ENCODE data around the gene P2RX3.

The P2RX3 gene

GRCh38 chr11:57308426-57309060, 29.6 kb upstream of the P2RX3 start:
- TF ChIP-seq ZNF248 (tag by site-specific recombination; IDR thresholded peaks at IDR 0.05) (no peak), ZNF645 (tag by site-specific recombination; IDR thresholded peaks at IDR 0.05) (no peak), ZNF121 (tag by site-specific recombination; IDR thresholded peaks at IDR 0.05) (no peak), ZNF311 (tag by site-specific recombination; IDR thresholded peaks at IDR 0.05; ENCODE audit: borderline replicate concordance) (no peak), ZBTB48 (tag by site-specific recombination; IDR thresholded peaks at IDR 0.05) (no peak), ZNF335 (tag by site-specific recombination; conservative IDR thresholded peaks at IDR 0.05) (no peak), MZF1 (tag by site-specific recombination; IDR thresholded peaks at IDR 0.05; ENCODE audit: borderline replicate concordance) (no peak)
- Histone ChIP-seq H3K9me3 (ENCODE audit: control insufficient read depth, insufficient read depth, low read depth, low read length) (no peaks in the 10 kb centered on the region), H3K36me3 (ENCODE audit: control insufficient read depth in 2 of 2, insufficient read depth in 1 of 2, low read length in 2 of 2) (peaks cover 0 to 49% of the 10 kb centered on the region in 2 experiments; a peak in 1 of 3 replicates), H3K4me1 (ENCODE audit: control insufficient read depth, insufficient read depth, low read length) (no peaks in the 10 kb centered on the region), H3K27ac (ENCODE audit: extremely low read depth, low read depth, low read length) (no peak overlapping the region), H3K4me3 (ENCODE audit: low read depth, low read length) (no peak overlapping the region)
- ChIA-PET POLR2A (interaction anchor here (1.1 to 2.7 kb wide), 2 partner anchors 13 to 17 kb away, joined by 5 to 8 read pairs; partner anchors contain the start of gene TNKS1BP1), CTCF (interaction anchor here (0.9 to 1.0 kb wide), 3 partner anchors 32 to 468 kb away, joined by 3 read pairs; no protein-coding TSS in a partner anchor)

GRCh38 chr11:57309106-57310059, 28.8 kb upstream of the P2RX3 start:
- ChIA-PET CTCF (interaction anchor here (0.6 to 1.0 kb wide), 3 partner anchors 31 to 161 kb away, joined by 3 to 6 read pairs (median 3); no protein-coding TSS in a partner anchor), POLR2A (interaction anchor here (2.7 kb wide), 1 partner anchor 16 kb away, joined by 8 read pairs; the partner anchor contains the start of gene TNKS1BP1)
- no peak overlapping the region for H3K27ac ChIP-seq (ENCODE audit: extremely low read depth, low read depth, low read length)

GRCh38 chr11:57310091-57310490, 28.1 kb upstream of the P2RX3 start:
- ChIA-PET CTCF (interaction anchor here (0.6 kb wide), 1 partner anchor 162 kb away, joined by 6 read pairs; no protein-coding TSS in a partner anchor), POLR2A (interaction anchor here (2.7 kb wide), 1 partner anchor 15 kb away, joined by 8 read pairs; the partner anchor contains the start of gene TNKS1BP1)
- peaks cover 0 to 64% of the 10 kb centered on the region in 2 experiments; a peak in 1 of 3 replicates for H3K36me3 ChIP-seq (ENCODE audit: control insufficient read depth in 2 of 2, insufficient read depth in 1 of 2, low read length in 2 of 2)
- H3K27ac ChIP-seq (ENCODE audit: extremely low read depth, low read depth, low read length) = no peak overlapping the region
- H3K4me1 ChIP-seq (ENCODE audit: control insufficient read depth, insufficient read depth, low read length) = no peaks in the 10 kb centered on the region
- TF ChIP-seq ZNF404 (tag by site-specific recombination; IDR thresholded peaks at IDR 0.05) = no peak
- no peak for TF ChIP-seq ZNF223 (tag by site-specific recombination; IDR thresholded peaks at IDR 0.05)
- no peak for TF ChIP-seq IKZF3 (tag by site-specific recombination; IDR thresholded peaks at IDR 0.05)
- H3K4me3 ChIP-seq (ENCODE audit: low read depth, low read length) = no peak overlapping the region
- H3K9me3 ChIP-seq (ENCODE audit: control insufficient read depth, insufficient read depth, low read depth, low read length) = no peaks in the 10 kb centered on the region

More at GRCh38 chr11:57309106-57310059, 28.8 kb upstream of the P2RX3 start:
- no peak for TF ChIP-seq HIC1 (tag by site-specific recombination; IDR thresholded peaks at IDR 0.05)
- TF ChIP-seq PRDM1 (tag by site-specific recombination; IDR thresholded peaks at IDR 0.05) = no peak
- no peak for TF ChIP-seq BCL11A (tag by site-specific recombination; IDR thresholded peaks at IDR 0.05; ENCODE audit: low read depth)
- TF ChIP-seq GLI4 (tag by site-specific recombination; IDR thresholded peaks at IDR 0.05) = no peak
- no peak for TF ChIP-seq YY1 (tag by site-specific recombination; IDR thresholded peaks at IDR 0.05)
- TF ChIP-seq ZNF174 (tag by site-specific recombination; IDR thresholded peaks at IDR 0.05) = no peak
- H3K36me3 ChIP-seq (ENCODE audit: control insufficient read depth in 2 of 2, insufficient read depth in 1 of 2, low read length in 2 of 2) = peaks cover 0 to 57% of the 10 kb centered on the region in 2 experiments; a peak in 1 of 3 replicates
- H3K4me3 ChIP-seq (ENCODE audit: low read depth, low read length) = no peak overlapping the region
- H3K9me3 ChIP-seq (ENCODE audit: control insufficient read depth, insufficient read depth, low read depth, low read length) = no peaks in the 10 kb centered on the region
- H3K4me1 ChIP-seq (ENCODE audit: control insufficient read depth, insufficient read depth, low read length) = no peaks in the 10 kb centered on the region
